ENCODE results near the gene HPS4.
A peak's percentile ranks its signal among the peaks of the same experiment; 100 is the strongest.

The HPS4 gene

GRCh38 chr22:26461188-26461810, 22.3 kb downstream of the HPS4 start:
- H3K4me3 ChIP-seq: no peak overlapping the region
- TF ChIP-seq CTCF (IDR thresholded peaks at IDR 0.05): peak; percentile 38
- DNase-seq (ENCODE audit: low spot score): no peak
- H3K27ac ChIP-seq: no peak overlapping the region

- no peak for TF ChIP-seq CTCF (IDR thresholded peaks at IDR 0.05)
- no peak overlapping the region for H3K4me3 ChIP-seq
- no peak overlapping the region for H3K27ac ChIP-seq
- DNase-seq (ENCODE audit: low spot score): no peak
These were observed 23.4 kb downstream of the HPS4 start for GRCh38 chr22:26460202-26460601.

GRCh38 chr22:26457661-26458272, 25.8 kb downstream of the HPS4 start:
- H3K27ac ChIP-seq: no peak overlapping the region
- no peak overlapping the region for H3K4me3 ChIP-seq
- no peak for DNase-seq (ENCODE audit: low spot score)
- no peak for TF ChIP-seq CTCF (IDR thresholded peaks at IDR 0.05)

GRCh38 chr22:26453812-26454500, 29.6 kb downstream of the HPS4 start:
- no peak for TF ChIP-seq CTCF (IDR thresholded peaks at IDR 0.05)
- H3K27ac ChIP-seq: no peak overlapping the region
- no peak for DNase-seq (ENCODE audit: low spot score)
- H3K4me3 ChIP-seq: no peak overlapping the region

- TF ChIP-seq CTCF (IDR thresholded peaks at IDR 0.05): no peak
- DNase-seq (ENCODE audit: low spot score): no peak
- no peak overlapping the region for H3K4me3 ChIP-seq
- no peak overlapping the region for H3K27ac ChIP-seq
These were observed 30.4 kb downstream of the HPS4 start for GRCh38 chr22:26453216-26453615.

GRCh38 chr22:26452236-26453016, 31.2 kb downstream of the HPS4 start:
- H3K4me3 ChIP-seq: no peak overlapping the region
- DNase-seq (ENCODE audit: low spot score): no peak
- H3K27ac ChIP-seq: no peak overlapping the region
- no peak for TF ChIP-seq CTCF (IDR thresholded peaks at IDR 0.05)

All from coronary artery (tissue), 2 donors.